HepG2 (cell line): ENCODE data around the gene ZNF581. TPM values are rescaled to one million over a fixed set of nuclear protein-coding genes. Genes with fewer than 3 reads are reported as not detected.

Source experiments
- ARNTL ChIP-seq: sonication (generic); formaldehyde crosslinking; IDR thresholded peaks from 2 replicates; pipeline ENCODE4 v1.4.0; 2020; ENCODE audit warnings: mild to moderate bottlenecking, missing genetic modification reagents
- DMAP1 ChIP-seq: IDR thresholded peaks from 2 replicates; pipeline ENCODE4 v1.6.1; 2016
- FOXK2 ChIP-seq: fragments of 450-650 bp; IDR thresholded peaks from 2 replicates; pipeline ENCODE4 v1.6.1; 2016
- GATAD2A ChIP-seq: IDR thresholded peaks from 2 replicates; pipeline ENCODE4 v1.6.1; 2016
- HNF1A ChIP-seq, 2 experiments: sonication (generic) in 1 of 2; formaldehyde crosslinking in 1 of 2; IDR thresholded peaks; 2 replicates each; pipeline versions ENCODE4 v1.4.0 to v1.6.1; 2016 to 2020; ENCODE audit warnings: borderline replicate concordance in 1 of 2, low read depth in 1 of 2, mild to moderate bottlenecking in 1 of 2, missing genetic modification reagents in 1 of 2
- KAT8 ChIP-seq: IDR thresholded peaks from 2 replicates; pipeline ENCODE4 v1.6.1; 2016; ENCODE audit warnings: missing genetic modification reagents, missing compliant biosample characterization
- KLF11 ChIP-seq: IDR thresholded peaks from 2 replicates; pipeline ENCODE4 v1.6.1; 2016; ENCODE audit warnings: missing compliant biosample characterization
- RELA ChIP-seq: sonication (generic); formaldehyde crosslinking; IDR thresholded peaks from 2 replicates; pipeline ENCODE4 v1.4.0; 2020; ENCODE audit warnings: missing genetic modification reagents
- SALL1 ChIP-seq: sonication (generic); formaldehyde crosslinking; IDR thresholded peaks from 2 replicates; pipeline ENCODE4 v1.8.0; 2022; ENCODE audit warnings: mild to moderate bottlenecking, missing genetic modification reagents
- SOX5 ChIP-seq: IDR thresholded peaks from 2 replicates; pipeline ENCODE4 v1.6.1; 2016; ENCODE audit warnings: borderline replicate concordance
- SOX6 ChIP-seq, 2 experiments: fragments of 450-650 bp in 1 of 2; sonication (generic) in 1 of 2; formaldehyde crosslinking in 1 of 2; IDR thresholded peaks; 2 replicates each; pipeline versions ENCODE4 v1.4.0 to v1.6.1; 2017 to 2020; ENCODE audit warnings: antibody characterized with exemption in 1 of 2, mild to moderate bottlenecking in 1 of 2, missing genetic modification reagents in 1 of 2
- TRIM24 ChIP-seq: sonication (generic); formaldehyde crosslinking; IDR thresholded peaks from 2 replicates; pipeline ENCODE4 v1.8.0; 2022; ENCODE audit warnings: mild to moderate bottlenecking, missing genetic modification reagents
- ZBTB4 ChIP-seq: sonication (generic); formaldehyde crosslinking; IDR thresholded peaks from 2 replicates; pipeline ENCODE4 v1.4.0; 2020; ENCODE audit warnings: missing genetic modification reagents, mild to moderate bottlenecking, borderline replicate concordance
- ZNF205 ChIP-seq: IDR thresholded peaks from 2 replicates; pipeline ENCODE4 v1.6.1; 2018; ENCODE audit warnings: missing biosample characterization, missing genetic modification reagents
- ZNF256 ChIP-seq: sonication (generic); formaldehyde crosslinking; conservative IDR thresholded peaks from 2 replicates; pipeline ENCODE4 v1.4.0; 2020; ENCODE audit warnings: missing genetic modification reagents
- polyA plus RNA-seq, 8 experiments: library from polyadenylated mRNA; depleted of rRNA in 3 of 8; stranded (reverse) in 7 of 8; unstranded in 1 of 8; fragments of >200 nt; fragmentation: Illumina TruSeq in 4 of 8; extraction: Trizol in 4 of 8; gene quantifications; 2 replicates each; pipeline versions ENCODE4 v1.2.1 to v1.2.3, GENCODE V29; 2011 to 2016; ENCODE audit warnings: low read depth in 4 of 8, missing spikeins in 1 of 8, mixed read lengths in 1 of 8; ENCODE audit not compliant: insufficient read depth in 1 of 8
- total RNA-seq, 5 experiments: library from RNA; depleted of rRNA; stranded (reverse); fragments of >200 nt; fragmentation: Illumina TruSeq; extraction: Trizol; gene quantifications; 2 replicates each; pipeline ENCODE4 v1.2.3, GENCODE V29; 2016; ENCODE audit warnings: low read depth in 1 of 5
- TF ChIP-seq, protein P1 (sequence below): sonication (generic); formaldehyde crosslinking; IDR thresholded peaks from 2 replicates; pipeline ENCODE4 v1.4.0; 2020; ENCODE audit warnings: missing genetic modification reagents, borderline replicate concordance
- TF ChIP-seq, protein P2 (sequence below): sonication (generic); formaldehyde crosslinking; IDR thresholded peaks from 2 replicates; pipeline ENCODE4 v1.4.0; 2020; ENCODE audit warnings: missing genetic modification reagents

Gene ZNF581
- total and polyA plus RNA-seq, 2 of the 13 experiments (the other 11 are each of a cell fraction or from before 2014, with no cell fraction given) = 19.6 to 49.5 TPM

- TF ChIP-seq HNF1A (IDR thresholded peaks at IDR 0.05; ENCODE audit: low read depth) = peak; percentile 41; the same call in 1 of the 2 replicates
- peak; percentile 30; the same call in 1 of the 2 replicates for TF ChIP-seq HNF1A (CRISPR knock-in tag; IDR thresholded peaks at IDR 0.05; ENCODE audit: borderline replicate concordance)
- TF ChIP-seq KLF11 (CRISPR knock-in tag) = peak; percentile 47
- no peak for TF ChIP-seq RELA (CRISPR knock-in tag)
- peak; percentile 79; the same call in 1 of the 2 replicates for TF ChIP-seq ZBTB4 (CRISPR knock-in tag)
- TF ChIP-seq, protein P1, sequence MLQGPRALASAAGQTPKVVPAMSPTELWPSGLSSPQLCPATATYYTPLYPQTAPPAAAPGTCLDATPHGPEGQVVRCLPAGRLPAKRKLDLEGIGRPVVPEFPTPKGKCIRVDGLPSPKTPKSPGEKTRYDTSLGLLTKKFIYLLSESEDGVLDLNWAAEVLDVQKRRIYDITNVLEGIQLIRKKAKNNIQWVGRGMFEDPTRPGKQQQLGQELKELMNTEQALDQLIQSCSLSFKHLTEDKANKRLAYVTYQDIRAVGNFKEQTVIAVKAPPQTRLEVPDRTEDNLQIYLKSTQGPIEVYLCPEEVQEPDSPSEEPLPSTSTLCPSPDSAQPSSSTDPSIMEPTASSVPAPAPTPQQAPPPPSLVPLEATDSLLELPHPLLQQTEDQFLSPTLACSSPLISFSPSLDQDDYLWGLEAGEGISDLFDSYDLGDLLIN (CRISPR knock-in tag) = peak; percentile 78; the same call in 1 of the 2 replicates
- TF ChIP-seq TRIM24 (CRISPR knock-in tag) = no peak
- no peak for TF ChIP-seq FOXK2
- 0 out of 2 replicates have a peak, but pooled peaks have one; percentile 30 for TF ChIP-seq ZNF256
- TF ChIP-seq SALL1 = peak; percentile 89
- TF ChIP-seq, protein P2, sequence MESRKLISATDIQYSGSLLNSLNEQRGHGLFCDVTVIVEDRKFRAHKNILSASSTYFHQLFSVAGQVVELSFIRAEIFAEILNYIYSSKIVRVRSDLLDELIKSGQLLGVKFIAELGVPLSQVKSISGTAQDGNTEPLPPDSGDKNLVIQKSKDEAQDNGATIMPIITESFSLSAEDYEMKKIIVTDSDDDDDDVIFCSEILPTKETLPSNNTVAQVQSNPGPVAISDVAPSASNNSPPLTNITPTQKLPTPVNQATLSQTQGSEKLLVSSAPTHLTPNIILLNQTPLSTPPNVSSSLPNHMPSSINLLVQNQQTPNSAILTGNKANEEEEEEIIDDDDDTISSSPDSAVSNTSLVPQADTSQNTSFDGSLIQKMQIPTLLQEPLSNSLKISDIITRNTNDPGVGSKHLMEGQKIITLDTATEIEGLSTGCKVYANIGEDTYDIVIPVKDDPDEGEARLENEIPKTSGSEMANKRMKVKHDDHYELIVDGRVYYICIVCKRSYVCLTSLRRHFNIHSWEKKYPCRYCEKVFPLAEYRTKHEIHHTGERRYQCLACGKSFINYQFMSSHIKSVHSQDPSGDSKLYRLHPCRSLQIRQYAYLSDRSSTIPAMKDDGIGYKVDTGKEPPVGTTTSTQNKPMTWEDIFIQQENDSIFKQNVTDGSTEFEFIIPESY (CRISPR knock-in tag) = no peak
- peak; percentile 84 for TF ChIP-seq GATAD2A (CRISPR knock-in tag)
- TF ChIP-seq ZNF205 = 0 out of 2 replicates have a peak, but pooled peaks have one; percentile 9
- peak; percentile 66; the same call in 1 of the 2 replicates for TF ChIP-seq DMAP1
- peak; percentile 51; the same call in 1 of the 2 replicates for TF ChIP-seq ARNTL (CRISPR knock-in tag)
- TF ChIP-seq KAT8 = peak; percentile 65; the same call in 1 of the 2 replicates
- no peak for TF ChIP-seq SOX6 (IDR thresholded peaks at IDR 0.05)
- peak; percentile 62 for TF ChIP-seq SOX6 (CRISPR knock-in tag; IDR thresholded peaks at IDR 0.05)
- peak; percentile 63; the same call in 1 of the 2 replicates for TF ChIP-seq SOX5 (CRISPR knock-in tag)
Measured at GRCh38 chr19:55683449-55684261, 40.2 kb downstream of the ZNF581 start (continued).
